Stomach smooth muscle (tissue), 2 donors: ENCODE measurements around the gene NUMA1.

Source experiments
- H3K27ac ChIP-seq: one replicate; pipeline ENCODE4 v1.7.0; 2013; ENCODE audit warnings: mild to moderate bottlenecking, low read length, inconsistent platforms
- H3K27me3 ChIP-seq, 2 donors: one replicate each; pipeline ENCODE4 v1.7.0; 2013; ENCODE audit warnings: low read length in 2 of 2; ENCODE audit not compliant: insufficient read depth in 2 of 2, control insufficient read depth in 1 of 2
- H3K36me3 ChIP-seq, 2 donors: one replicate each; pipeline ENCODE4 v1.7.0; 2013; ENCODE audit warnings: low read length in 2 of 2; ENCODE audit not compliant: control insufficient read depth in 2 of 2, insufficient read depth in 2 of 2
- H3K4me1 ChIP-seq: one replicate; pipeline ENCODE4 v1.7.0; 2013; ENCODE audit warnings: low read length; ENCODE audit not compliant: control insufficient read depth, insufficient read depth
- H3K4me3 ChIP-seq, 2 donors: one replicate each; pipeline ENCODE4 v1.7.0; 2013; ENCODE audit warnings: low read length in 2 of 2
- H3K9ac ChIP-seq, 2 donors: one replicate each; pipeline ENCODE4 v1.7.0; 2013; ENCODE audit warnings: low read length in 2 of 2, mild to moderate bottlenecking in 1 of 2
- H3K9me3 ChIP-seq, 2 donors: one replicate each; pipeline ENCODE4 v1.7.0; 2013; ENCODE audit warnings: low read length in 2 of 2; ENCODE audit not compliant: control insufficient read depth in 2 of 2
- donor health status: healthy.
- donor health status: Pancreatic carcinoma.

The NUMA1 gene

GRCh38 chr11:72114570-72114969, 34.2 kb upstream of the NUMA1 start:
- no peak overlapping the region for H3K27ac ChIP-seq
- H3K36me3 ChIP-seq, result no peaks in the 10 kb centered on the region
- H3K9me3 ChIP-seq, result no peaks in the 10 kb centered on the region
- H3K4me3 ChIP-seq, result no peak overlapping the region
- H3K27me3 ChIP-seq, result peaks cover 3 to 8% of the 10 kb centered on the region in 2 donors
- H3K4me1 ChIP-seq, result peaks cover 17% of the 10 kb centered on the region
- H3K9ac ChIP-seq, result no peak overlapping the region

- H3K36me3 ChIP-seq, result no peaks in the 10 kb centered on the region
- H3K9ac ChIP-seq, result peak overlapping the region; percentile 91 to 99
- peaks cover 17% of the 10 kb centered on the region for H3K4me1 ChIP-seq
- peaks cover 3 to 5% of the 10 kb centered on the region in 2 donors for H3K27me3 ChIP-seq
- H3K4me3 ChIP-seq, result peak overlapping the region; percentile 74 to 92
- no peaks in the 10 kb centered on the region for H3K9me3 ChIP-seq
- peak overlapping the region; percentile 100 for H3K27ac ChIP-seq
Observed at GRCh38 chr11:72112978-72113808, 32.9 kb upstream of the NUMA1 start.

- Histone ChIP-seq H3K9me3 (no peaks in the 10 kb centered on the region), H3K9ac (peak within 1 kb of the TSS; percentile 91 to 100), H3K4me1 (peaks cover 17% of the 10 kb centered on the region), H3K36me3 (no peaks in the 10 kb centered on the region), H3K27ac (peak within 1 kb of the TSS; percentile 100), H3K27me3 (peaks cover 3 to 5% of the 10 kb centered on the region in 2 donors), H3K4me3 (peak within 1 kb of the TSS; percentile 74 to 92)
Observed at GRCh38 chr11:72112143-72112977, 32.0 kb upstream of the NUMA1 start, which contains the start of gene ANAPC15. Gene ANAPC15, minus strand, starts transcription at chr11:72112695. Its CDS starts 1,419 bp downstream, at chr11:72111276.

- H3K27ac ChIP-seq, result peak overlapping the region; percentile 100
- peaks cover 17% of the 10 kb centered on the region for H3K4me1 ChIP-seq
- H3K27me3 ChIP-seq, result peaks cover 0 to 2% of the 10 kb centered on the region in 2 donors
- peak overlapping the region; percentile 91 to 100 for H3K9ac ChIP-seq
- no peaks in the 10 kb centered on the region for H3K36me3 ChIP-seq
- peak overlapping the region; percentile 64 to 92 for H3K4me3 ChIP-seq
- no peaks in the 10 kb centered on the region for H3K9me3 ChIP-seq
Observed at GRCh38 chr11:72111300-72112142, 31.2 kb upstream of the NUMA1 start.

GRCh38 chr11:72105888-72106287, 25.5 kb upstream of the NUMA1 start, which contains the start of gene TOMT:
Gene TOMT, plus strand, starts transcription at chr11:72105924. Its CDS starts 28 bp downstream, at chr11:72105952.
- no peak within 1 kb of the TSS for H3K27ac ChIP-seq
- peaks cover 24% of the 10 kb centered on the region for H3K4me1 ChIP-seq
- H3K9me3 ChIP-seq, result no peaks in the 10 kb centered on the region
- H3K27me3 ChIP-seq, result no peaks in the 10 kb centered on the region
- peaks cover 0 to 6% of the 10 kb centered on the region in 2 donors for H3K36me3 ChIP-seq
- no peak within 1 kb of the TSS for H3K4me3 ChIP-seq
- H3K9ac ChIP-seq, result no peak within 1 kb of the TSS

GRCh38 chr11:72103754-72104167, 23.4 kb upstream of the NUMA1 start:
- Histone ChIP-seq H3K36me3 (peaks cover 3 to 20% of the 10 kb centered on the region in 2 donors), H3K4me1 (peaks cover 42% of the 10 kb centered on the region), H3K27me3 (no peaks in the 10 kb centered on the region), H3K4me3 (peak overlapping the region; percentile 77 to 80), H3K27ac (peak overlapping the region; percentile 94), H3K9me3 (no peaks in the 10 kb centered on the region), H3K9ac (peak overlapping the region; percentile 73 to 77)

- Histone ChIP-seq H3K9ac (peak within 1 kb of the TSS; percentile 81 to 98), H3K4me3 (peak within 1 kb of the TSS; percentile 80 to 98), H3K4me1 (peaks cover 42% of the 10 kb centered on the region), H3K36me3 (peaks cover 9 to 26% of the 10 kb centered on the region in 2 donors), H3K9me3 (no peaks in the 10 kb centered on the region), H3K27ac (peak within 1 kb of the TSS; percentile 94), H3K27me3 (no peaks in the 10 kb centered on the region)
Observed at GRCh38 chr11:72102946-72103753, 22.8 kb upstream of the NUMA1 start, which contains the start of gene LAMTOR1. Gene LAMTOR1, minus strand, starts transcription at chr11:72103297. Its CDS starts 73 bp downstream, at chr11:72103224.

- H3K4me1 ChIP-seq, result peaks cover 42% of the 10 kb centered on the region
- peaks cover 15 to 31% of the 10 kb centered on the region in 2 donors for H3K36me3 ChIP-seq
- H3K27me3 ChIP-seq, result no peaks in the 10 kb centered on the region
- H3K9me3 ChIP-seq, result no peaks in the 10 kb centered on the region
- peak overlapping the region; percentile 61 to 98 for H3K4me3 ChIP-seq
- peak overlapping the region; percentile 91 for H3K27ac ChIP-seq
- peak overlapping the region; percentile 81 to 98 for H3K9ac ChIP-seq
Observed at GRCh38 chr11:72102631-72102945, 22.2 kb upstream of the NUMA1 start.

GRCh38 chr11:72102162-72102561, 21.8 kb upstream of the NUMA1 start:
- Histone ChIP-seq H3K27me3 (no peaks in the 10 kb centered on the region), H3K9ac (peak overlapping the region; percentile 81 to 98), H3K36me3 (peaks cover 19 to 35% of the 10 kb centered on the region in 2 donors), H3K4me3 (peak overlapping the region; percentile 61 to 98), H3K9me3 (no peaks in the 10 kb centered on the region), H3K27ac (peak overlapping the region; percentile 91), H3K4me1 (peaks cover 42% of the 10 kb centered on the region)
